Measurements from ENCODE around the gene GATA3.

- TF ChIP-seq CTCF (IDR thresholded peaks at IDR 0.05) (no peak), EZH2phosphoT487 (IDR thresholded peaks at IDR 0.05) (no peak)
Measured at GRCh38 chr10:8079126-8079525, 24.6 kb downstream of the GATA3 start.

All from neural progenitor cell (in vitro differentiated cells).